GM21515 (cell line): ENCODE data around the gene SMIM14.
A peak's percentile ranks its signal among the peaks of the same experiment; 100 is the strongest.
"Not testable (repeated sequence)": the region's sequence is repeated elsewhere in the genome, so short reads cannot be mapped to it uniquely, and the experiment has no call there.

Source experiments
- ATAC-seq: cut with Tn5 transposase; IDR thresholded peaks from one replicate; pipeline ENCODE4 v1.9.1; 2021; ENCODE audit not compliant: unreplicated experiment

Gene SMIM14

GRCh38 chr4:39597695-39598381, 40.8 kb downstream of the SMIM14 start:
- ATAC-seq, result no peak

GRCh38 chr4:39596971-39597370, 41.7 kb downstream of the SMIM14 start:
- no peak for ATAC-seq

- ATAC-seq, result no peak
Measured at GRCh38 chr4:39591290-39591689, 47.4 kb downstream of the SMIM14 start.

- no peak for ATAC-seq
Measured at GRCh38 chr4:39587881-39588280, 50.8 kb downstream of the SMIM14 start.

GRCh38 chr4:39574946-39575345, 63.7 kb downstream of the SMIM14 start:
- no peak for ATAC-seq

- no peak for ATAC-seq
Measured at GRCh38 chr4:39571504-39571903, 67.2 kb downstream of the SMIM14 start.

- ATAC-seq, result no peak
Measured at GRCh38 chr4:39571054-39571453, 67.6 kb downstream of the SMIM14 start.

- peak; percentile 29 for ATAC-seq
Measured at GRCh38 chr4:39569209-39569608, 69.5 kb downstream of the SMIM14 start.

- ATAC-seq, result peak; percentile 48
Measured at GRCh38 chr4:39568805-39569204, 69.9 kb downstream of the SMIM14 start.

GRCh38 chr4:39565878-39566600, 72.6 kb downstream of the SMIM14 start:
- ATAC-seq, result no peak

GRCh38 chr4:39563346-39563847, 75.3 kb downstream of the SMIM14 start:
- no peak for ATAC-seq

- ATAC-seq, result no peak
Measured at GRCh38 chr4:39562792-39563191, 75.9 kb downstream of the SMIM14 start.

- ATAC-seq, result no peak
Measured at GRCh38 chr4:39559626-39560025, 79.0 kb downstream of the SMIM14 start.

GRCh38 chr4:39555472-39555871, 83.2 kb downstream of the SMIM14 start:
- ATAC-seq, result no peak

GRCh38 chr4:39548425-39549067, 90.1 kb downstream of the SMIM14 start:
- no peak for ATAC-seq

GRCh38 chr4:39544580-39545315, 93.9 kb downstream of the SMIM14 start:
- no peak for ATAC-seq

- ATAC-seq, result not testable (repeated sequence)
Measured at GRCh38 chr4:39544080-39544479, 94.6 kb downstream of the SMIM14 start.

- ATAC-seq, result no peak
Measured at GRCh38 chr4:39543034-39543433, 95.6 kb downstream of the SMIM14 start.

- no peak for ATAC-seq
Measured at GRCh38 chr4:39542611-39543012, 96.1 kb downstream of the SMIM14 start.

GRCh38 chr4:39541987-39542610, 96.6 kb downstream of the SMIM14 start:
- ATAC-seq, result no peak
